SH-SY5Y (cell line): ENCODE measurements around the gene PDXP.

Experiments
- GATA2 ChIP-seq: IDR thresholded peaks from 2 replicates; pipeline ENCODE4 v1.6.1; 2011; ENCODE audit warnings: mild to moderate bottlenecking, low read depth, low read length
- GATA3 ChIP-seq: IDR thresholded peaks from 2 replicates; pipeline ENCODE4 v1.6.1; 2011; ENCODE audit warnings: low read depth, mild to moderate bottlenecking, low read length, moderate library complexity

GRCh38 chr22:37661160-37661924, 2.8 kb downstream of the PDXP start:
- no peak for TF ChIP-seq GATA2
- no peak for TF ChIP-seq GATA3
